ENCODE results near the gene CC2D2A.

DNA sequence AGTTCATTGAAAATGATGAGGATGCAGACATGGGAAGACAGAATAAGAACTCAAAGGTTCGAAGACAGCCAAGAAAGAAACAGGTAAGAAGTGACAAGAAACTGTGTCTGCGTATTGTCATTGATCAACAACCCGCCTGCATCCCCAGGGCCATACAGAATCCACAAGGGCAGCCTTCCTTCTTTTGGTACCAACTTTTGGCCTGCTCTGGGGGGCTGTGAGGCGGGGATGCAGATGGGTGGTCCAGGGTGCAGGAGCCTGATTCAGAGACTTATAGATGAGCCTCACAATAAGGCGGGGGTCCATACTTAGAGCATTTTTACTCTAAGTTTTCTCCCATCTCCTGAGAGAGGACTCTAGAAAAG lies 9.0 kb downstream of the CC2D2A start:
- TF ChIP-seq, protein P1, sequence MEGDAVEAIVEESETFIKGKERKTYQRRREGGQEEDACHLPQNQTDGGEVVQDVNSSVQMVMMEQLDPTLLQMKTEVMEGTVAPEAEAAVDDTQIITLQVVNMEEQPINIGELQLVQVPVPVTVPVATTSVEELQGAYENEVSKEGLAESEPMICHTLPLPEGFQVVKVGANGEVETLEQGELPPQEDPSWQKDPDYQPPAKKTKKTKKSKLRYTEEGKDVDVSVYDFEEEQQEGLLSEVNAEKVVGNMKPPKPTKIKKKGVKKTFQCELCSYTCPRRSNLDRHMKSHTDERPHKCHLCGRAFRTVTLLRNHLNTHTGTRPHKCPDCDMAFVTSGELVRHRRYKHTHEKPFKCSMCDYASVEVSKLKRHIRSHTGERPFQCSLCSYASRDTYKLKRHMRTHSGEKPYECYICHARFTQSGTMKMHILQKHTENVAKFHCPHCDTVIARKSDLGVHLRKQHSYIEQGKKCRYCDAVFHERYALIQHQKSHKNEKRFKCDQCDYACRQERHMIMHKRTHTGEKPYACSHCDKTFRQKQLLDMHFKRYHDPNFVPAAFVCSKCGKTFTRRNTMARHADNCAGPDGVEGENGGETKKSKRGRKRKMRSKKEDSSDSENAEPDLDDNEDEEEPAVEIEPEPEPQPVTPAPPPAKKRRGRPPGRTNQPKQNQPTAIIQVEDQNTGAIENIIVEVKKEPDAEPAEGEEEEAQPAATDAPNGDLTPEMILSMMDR (conservative IDR thresholded peaks at IDR 0.05; ENCODE audit: low read depth in 2 of 2) = no peak
- TF ChIP-seq EZH2 (IDR thresholded peaks at IDR 0.05; ENCODE audit: low read depth, unreplicated experiment) (no peak), POLR2AphosphoS5 (IDR thresholded peaks at IDR 0.05; ENCODE audit: low read depth) (no peak)
- TF ChIP-seq, protein P2, sequence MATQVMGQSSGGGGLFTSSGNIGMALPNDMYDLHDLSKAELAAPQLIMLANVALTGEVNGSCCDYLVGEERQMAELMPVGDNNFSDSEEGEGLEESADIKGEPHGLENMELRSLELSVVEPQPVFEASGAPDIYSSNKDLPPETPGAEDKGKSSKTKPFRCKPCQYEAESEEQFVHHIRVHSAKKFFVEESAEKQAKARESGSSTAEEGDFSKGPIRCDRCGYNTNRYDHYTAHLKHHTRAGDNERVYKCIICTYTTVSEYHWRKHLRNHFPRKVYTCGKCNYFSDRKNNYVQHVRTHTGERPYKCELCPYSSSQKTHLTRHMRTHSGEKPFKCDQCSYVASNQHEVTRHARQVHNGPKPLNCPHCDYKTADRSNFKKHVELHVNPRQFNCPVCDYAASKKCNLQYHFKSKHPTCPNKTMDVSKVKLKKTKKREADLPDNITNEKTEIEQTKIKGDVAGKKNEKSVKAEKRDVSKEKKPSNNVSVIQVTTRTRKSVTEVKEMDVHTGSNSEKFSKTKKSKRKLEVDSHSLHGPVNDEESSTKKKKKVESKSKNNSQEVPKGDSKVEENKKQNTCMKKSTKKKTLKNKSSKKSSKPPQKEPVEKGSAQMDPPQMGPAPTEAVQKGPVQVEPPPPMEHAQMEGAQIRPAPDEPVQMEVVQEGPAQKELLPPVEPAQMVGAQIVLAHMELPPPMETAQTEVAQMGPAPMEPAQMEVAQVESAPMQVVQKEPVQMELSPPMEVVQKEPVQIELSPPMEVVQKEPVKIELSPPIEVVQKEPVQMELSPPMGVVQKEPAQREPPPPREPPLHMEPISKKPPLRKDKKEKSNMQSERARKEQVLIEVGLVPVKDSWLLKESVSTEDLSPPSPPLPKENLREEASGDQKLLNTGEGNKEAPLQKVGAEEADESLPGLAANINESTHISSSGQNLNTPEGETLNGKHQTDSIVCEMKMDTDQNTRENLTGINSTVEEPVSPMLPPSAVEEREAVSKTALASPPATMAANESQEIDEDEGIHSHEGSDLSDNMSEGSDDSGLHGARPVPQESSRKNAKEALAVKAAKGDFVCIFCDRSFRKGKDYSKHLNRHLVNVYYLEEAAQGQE (IDR thresholded peaks at IDR 0.05; ENCODE audit: unreplicated experiment) = no peak
